ENCODE data around the gene ABCD4. TPM values are rescaled to one million over a fixed set of nuclear protein-coding genes. Genes with fewer than 3 reads are reported as not detected.

The ABCD4 gene
- total RNA-seq, 1 experiment from 2014 or later: 46.7 TPM

DNA sequence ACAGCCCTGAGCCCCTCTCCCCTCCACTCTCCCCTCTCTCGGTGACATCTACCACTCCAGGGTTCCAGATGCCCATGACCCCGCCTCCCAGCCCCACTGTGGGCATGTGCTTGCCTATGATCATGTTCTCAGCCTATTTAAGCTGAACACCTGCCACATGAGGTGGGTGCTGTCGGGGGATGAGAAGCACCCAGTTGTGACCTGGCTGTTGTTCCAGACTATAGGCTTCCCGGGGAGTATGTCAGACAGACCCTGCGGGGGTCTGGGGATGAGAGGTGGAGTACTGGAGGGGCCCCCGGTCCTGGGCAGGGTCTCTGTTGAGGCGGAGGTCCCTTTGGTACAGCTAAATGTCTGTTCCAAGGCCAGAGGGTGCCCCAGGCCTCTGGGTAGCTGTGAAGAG lies 57.4 kb downstream of the ABCD4 start:
- ChIA-PET POLR2A (ENCODE audit: low non-redundant PET) (no interaction called here), CTCF (no interaction called here)
- Histone ChIP-seq H3K27me3 (replicated peaks; ENCODE audit: insufficient read depth, low read depth, low read length, poor library complexity) (peaks cover 43% of the 10 kb centered on the region), H3K4me1 (ENCODE audit: insufficient read depth, low read length, poor library complexity, severe bottlenecking) (no peaks in the 10 kb centered on the region), H3K27ac (ENCODE audit: low read depth, low read length, poor library complexity, severe bottlenecking) (no peak overlapping the region), H3K4me3 (ENCODE audit: low read depth, low read length, poor library complexity, severe bottlenecking) (no peak overlapping the region), H3K9me3 (ENCODE audit: low read depth, low read length, poor library complexity, severe bottlenecking) (no peaks in the 10 kb centered on the region), H3K36me3 (ENCODE audit: insufficient read depth, low read length, poor library complexity, severe bottlenecking) (no peaks in the 10 kb centered on the region)
- intact Hi-C loops (cut with micrococcal nuclease; ENCODE audit: unreplicated experiment): no loop called here
- no TSS peak for BruUV-seq (replicated peaks)
- TF ChIP-seq, protein P1, sequence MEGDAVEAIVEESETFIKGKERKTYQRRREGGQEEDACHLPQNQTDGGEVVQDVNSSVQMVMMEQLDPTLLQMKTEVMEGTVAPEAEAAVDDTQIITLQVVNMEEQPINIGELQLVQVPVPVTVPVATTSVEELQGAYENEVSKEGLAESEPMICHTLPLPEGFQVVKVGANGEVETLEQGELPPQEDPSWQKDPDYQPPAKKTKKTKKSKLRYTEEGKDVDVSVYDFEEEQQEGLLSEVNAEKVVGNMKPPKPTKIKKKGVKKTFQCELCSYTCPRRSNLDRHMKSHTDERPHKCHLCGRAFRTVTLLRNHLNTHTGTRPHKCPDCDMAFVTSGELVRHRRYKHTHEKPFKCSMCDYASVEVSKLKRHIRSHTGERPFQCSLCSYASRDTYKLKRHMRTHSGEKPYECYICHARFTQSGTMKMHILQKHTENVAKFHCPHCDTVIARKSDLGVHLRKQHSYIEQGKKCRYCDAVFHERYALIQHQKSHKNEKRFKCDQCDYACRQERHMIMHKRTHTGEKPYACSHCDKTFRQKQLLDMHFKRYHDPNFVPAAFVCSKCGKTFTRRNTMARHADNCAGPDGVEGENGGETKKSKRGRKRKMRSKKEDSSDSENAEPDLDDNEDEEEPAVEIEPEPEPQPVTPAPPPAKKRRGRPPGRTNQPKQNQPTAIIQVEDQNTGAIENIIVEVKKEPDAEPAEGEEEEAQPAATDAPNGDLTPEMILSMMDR (conservative IDR thresholded peaks at IDR 0.05; ENCODE audit: low read depth, low read length): no peak
- TF ChIP-seq EZH2 (IDR thresholded peaks at IDR 0.05; ENCODE audit: borderline replicate concordance, low read depth, low read length, poor library complexity, severe bottlenecking): no peak
- DNase-seq (ENCODE audit: low spot score): no peak

DNA sequence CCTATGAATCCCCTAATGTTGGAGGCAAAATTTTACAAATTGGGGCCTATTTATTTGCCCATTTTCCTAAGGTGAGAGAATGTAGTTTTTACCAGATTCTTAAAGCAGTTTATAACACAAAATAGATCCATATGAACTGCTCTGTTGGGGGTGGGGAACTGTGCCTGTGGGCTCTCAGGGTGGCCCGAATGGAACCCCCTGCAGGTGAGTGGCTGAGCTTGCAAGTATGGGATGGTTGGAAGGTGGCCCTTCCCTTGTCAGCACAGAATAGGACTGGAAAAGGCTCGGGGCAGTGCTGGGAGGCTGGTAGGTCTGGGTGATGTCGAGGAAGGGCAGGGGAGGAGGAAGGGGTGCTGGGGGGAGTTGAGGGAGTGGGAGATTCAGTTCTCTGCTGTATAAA lies 58.6 kb downstream of the ABCD4 start:
- no TSS peak for BruUV-seq (replicated peaks)
- H3K27me3 ChIP-seq (replicated peaks; ENCODE audit: insufficient read depth, low read depth, low read length, poor library complexity): peaks cover 54% of the 10 kb centered on the region

DNA sequence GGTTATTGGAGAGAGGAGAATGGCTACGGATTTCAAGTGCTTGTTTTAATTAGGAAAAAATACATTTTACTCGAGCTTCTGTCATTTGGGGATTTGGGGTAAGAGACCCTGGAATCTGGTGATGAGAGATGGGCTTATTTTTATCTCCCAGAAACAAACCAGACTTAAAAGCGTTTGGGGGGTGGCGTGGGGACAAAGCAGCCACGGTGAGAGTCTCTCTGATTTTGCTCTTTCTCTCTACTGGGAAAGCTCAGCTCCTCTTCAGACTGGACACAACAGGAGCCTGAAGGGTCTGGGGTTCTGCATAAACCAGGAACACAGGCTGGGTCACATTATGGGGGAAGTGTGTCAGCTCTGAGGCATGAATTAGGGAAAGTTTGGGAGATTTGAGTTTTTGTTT lies 59.7 kb downstream of the ABCD4 start:
- Histone ChIP-seq H3K4me1 (ENCODE audit: insufficient read depth, low read length, poor library complexity, severe bottlenecking) (no peaks in the 10 kb centered on the region), H3K27ac (ENCODE audit: low read depth, low read length, poor library complexity, severe bottlenecking) (no peak overlapping the region), H3K9me3 (ENCODE audit: low read depth, low read length, poor library complexity, severe bottlenecking) (no peaks in the 10 kb centered on the region), H3K27me3 (replicated peaks; ENCODE audit: insufficient read depth, low read depth, low read length, poor library complexity) (peaks cover 65% of the 10 kb centered on the region), H3K4me3 (ENCODE audit: low read depth, low read length, poor library complexity, severe bottlenecking) (no peak overlapping the region), H3K36me3 (ENCODE audit: insufficient read depth, low read length, poor library complexity, severe bottlenecking) (no peaks in the 10 kb centered on the region)
- CTCF ChIA-PET: no interaction called here
- DNase-seq (ENCODE audit: low spot score): no peak
- TF ChIP-seq, protein P1 (conservative IDR thresholded peaks at IDR 0.05; ENCODE audit: low read depth, low read length): no peak
- POLR2A ChIA-PET (ENCODE audit: low non-redundant PET): no interaction called here
- intact Hi-C loops (cut with micrococcal nuclease; ENCODE audit: unreplicated experiment): no loop called here
- no TSS peak for BruUV-seq (replicated peaks)

More for the DNA sequence above, 58.6 kb downstream of the ABCD4 start:
- Histone ChIP-seq H3K4me1 (ENCODE audit: insufficient read depth, low read length, poor library complexity, severe bottlenecking) (no peaks in the 10 kb centered on the region), H3K36me3 (ENCODE audit: insufficient read depth, low read length, poor library complexity, severe bottlenecking) (no peaks in the 10 kb centered on the region), H3K9me3 (ENCODE audit: low read depth, low read length, poor library complexity, severe bottlenecking) (no peaks in the 10 kb centered on the region), H3K4me3 (ENCODE audit: low read depth, low read length, poor library complexity, severe bottlenecking) (no peak overlapping the region), H3K27ac (ENCODE audit: low read depth, low read length, poor library complexity, severe bottlenecking) (no peak overlapping the region)
- intact Hi-C loops (cut with micrococcal nuclease; ENCODE audit: unreplicated experiment): no loop called here
- no peak for DNase-seq (ENCODE audit: low spot score)
- POLR2A ChIA-PET (ENCODE audit: low non-redundant PET): no interaction called here
- TF ChIP-seq, protein P1 (conservative IDR thresholded peaks at IDR 0.05; ENCODE audit: low read depth, low read length): no peak; the same call in 1 of the 2 replicates
- no peak for TF ChIP-seq EZH2 (IDR thresholded peaks at IDR 0.05; ENCODE audit: borderline replicate concordance, low read depth, low read length, poor library complexity, severe bottlenecking)
- CTCF ChIA-PET: no interaction called here

Data from A673 (cell line).